KOPT-K1 (cell line): Measurements from ENCODE around the gene IQGAP1.

ENCODE experiments used
- H3K27ac ChIP-seq: fragments of 200-600 bp; sonication (generic); 2 replicates; pipeline ENCODE4 v1.5.1; 2016; ENCODE audit warnings: antibody characterized with exemption, mild to moderate bottlenecking, low read depth, low read length; ENCODE audit not compliant: poor library complexity, severe bottlenecking
- H3K36me3 ChIP-seq: fragments of 200-600 bp; sonication (generic); 2 replicates; pipeline ENCODE4 v1.5.1; 2017; ENCODE audit warnings: antibody characterized with exemption, mild to moderate bottlenecking, low read length, moderate library complexity; ENCODE audit not compliant: insufficient read depth
- H3K9me3 ChIP-seq: fragments of 200-600 bp; sonication (generic); 2 replicates; pipeline ENCODE4 v1.5.1; 2017; ENCODE audit warnings: antibody characterized with exemption, low read length, mild to moderate bottlenecking; ENCODE audit not compliant: insufficient read depth, poor library complexity, severe bottlenecking

The IQGAP1 gene

DNA sequence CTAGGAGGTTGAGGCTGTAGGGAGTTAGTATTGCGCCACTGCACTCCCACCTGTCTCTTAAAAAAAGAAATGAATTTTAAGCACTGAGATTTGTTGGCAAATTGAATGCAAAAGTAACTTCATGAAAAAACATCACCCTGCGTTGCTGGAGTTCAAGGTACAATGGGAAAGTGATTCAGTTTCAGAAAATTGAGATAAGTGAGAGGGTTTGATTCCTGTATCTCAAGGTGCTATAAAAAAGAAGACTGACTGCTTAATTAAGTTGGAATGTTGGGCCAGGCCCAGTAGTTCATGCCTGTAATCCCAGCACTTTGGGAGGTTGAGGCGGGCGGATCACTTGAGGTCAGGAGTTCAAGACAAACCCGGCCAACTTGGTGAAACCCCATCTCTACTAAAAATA, 39.1 kb downstream of the IQGAP1 start:
- Histone ChIP-seq H3K27ac (no peak overlapping the region), H3K9me3 (no peaks in the 10 kb centered on the region), H3K36me3 (peaks cover 34% of the 10 kb centered on the region)

DNA sequence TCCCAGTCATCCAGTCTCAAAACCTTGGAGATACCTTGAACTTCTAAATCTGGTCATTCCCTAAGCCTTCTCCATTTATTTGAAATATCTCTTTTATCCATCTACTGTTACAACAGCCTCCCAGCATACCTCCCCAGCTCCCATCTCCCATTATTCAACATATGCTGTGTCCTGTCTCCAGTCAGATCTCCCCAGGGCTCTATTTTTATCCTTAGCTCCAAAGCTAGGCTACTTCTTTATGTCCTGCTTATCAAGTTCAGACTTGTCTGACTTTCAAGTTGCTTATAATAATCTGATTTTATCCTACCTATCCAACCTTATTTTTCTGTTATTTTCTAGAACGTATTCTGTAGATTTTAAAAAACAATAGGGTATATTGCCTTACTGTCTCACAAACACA, 44.2 kb downstream of the IQGAP1 start:
- H3K36me3 ChIP-seq, result peaks cover 67% of the 10 kb centered on the region
- H3K27ac ChIP-seq, result no peak overlapping the region
- H3K9me3 ChIP-seq, result no peaks in the 10 kb centered on the region

- peaks cover 58% of the 10 kb centered on the region for H3K36me3 ChIP-seq
- H3K27ac ChIP-seq, result no peak overlapping the region
- no peaks in the 10 kb centered on the region for H3K9me3 ChIP-seq
Observed at GRCh38 chr15:90435652-90436337, 47.8 kb downstream of the IQGAP1 start.

DNA sequence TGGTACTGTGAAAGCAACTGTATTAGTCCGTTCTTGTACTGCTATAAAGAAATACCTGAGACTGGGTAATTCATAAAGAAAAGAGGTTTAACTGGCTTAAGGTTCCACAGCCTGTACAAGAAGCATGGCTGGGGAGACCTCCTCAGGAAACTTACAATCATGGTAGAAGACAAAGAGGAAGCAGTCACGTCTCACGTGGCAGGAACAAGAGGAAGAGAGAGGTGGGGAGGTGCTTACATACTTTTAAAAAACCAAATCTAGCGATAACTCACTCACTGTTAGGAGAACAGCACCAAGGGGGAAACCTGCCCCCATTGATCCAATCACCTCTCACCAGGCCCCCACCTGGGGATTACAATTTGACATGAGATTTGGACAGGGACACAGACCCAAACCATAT, 48.9 kb downstream of the IQGAP1 start:
- Histone ChIP-seq H3K9me3 (no peaks in the 10 kb centered on the region), H3K27ac (no peak overlapping the region)

DNA sequence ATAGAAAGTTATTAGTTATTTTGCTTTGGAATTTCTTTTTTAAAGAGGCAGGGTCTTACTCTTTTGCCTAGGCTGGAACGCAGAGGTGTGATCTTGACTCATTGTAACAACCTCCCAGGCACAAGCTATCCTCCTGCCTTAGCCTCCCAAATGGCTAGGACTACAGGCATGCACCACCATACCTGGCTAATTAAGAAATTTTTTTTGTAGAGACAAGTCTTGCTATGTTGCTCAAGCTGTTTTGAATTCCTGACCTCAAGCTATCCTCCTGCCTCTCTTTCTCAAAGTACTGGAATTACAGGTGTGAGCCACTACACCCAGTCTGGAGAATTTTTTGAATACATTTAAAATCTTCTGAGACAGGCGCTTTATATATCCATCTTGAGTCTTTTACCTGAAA, 49.5 kb downstream of the IQGAP1 start:
- peaks cover 74% of the 10 kb centered on the region for H3K36me3 ChIP-seq

More for the DNA sequence above, 48.9 kb downstream of the IQGAP1 start:
- H3K36me3 ChIP-seq, result peaks cover 70% of the 10 kb centered on the region

DNA sequence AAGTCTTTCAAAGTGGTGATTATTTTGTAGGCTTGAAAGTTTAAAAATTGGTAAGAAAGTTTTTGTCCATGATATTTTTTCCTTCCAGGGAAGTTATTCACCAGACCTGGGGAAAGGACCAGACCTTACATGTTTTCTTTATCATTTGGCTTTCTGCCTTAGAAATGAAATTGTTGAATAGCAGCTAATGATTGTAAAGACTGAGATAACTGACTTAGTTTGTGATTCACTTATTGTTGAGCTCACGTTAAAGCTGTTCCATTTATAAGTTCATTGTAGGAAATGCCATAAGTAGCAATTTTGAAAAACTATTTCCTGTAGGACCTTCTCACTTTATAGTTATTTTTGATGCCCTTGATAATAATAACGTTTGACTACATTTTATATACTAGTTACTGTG, 51.9 kb downstream of the IQGAP1 start:
- H3K9me3 ChIP-seq, result no peaks in the 10 kb centered on the region
- peaks cover 75% of the 10 kb centered on the region for H3K36me3 ChIP-seq
- no peak overlapping the region for H3K27ac ChIP-seq

More for the DNA sequence above, 49.5 kb downstream of the IQGAP1 start:
- no peaks in the 10 kb centered on the region for H3K9me3 ChIP-seq
- no peak overlapping the region for H3K27ac ChIP-seq

- peaks cover 75% of the 10 kb centered on the region for H3K36me3 ChIP-seq
- no peaks in the 10 kb centered on the region for H3K9me3 ChIP-seq
Observed at GRCh38 chr15:90441027-90441426, 53.0 kb downstream of the IQGAP1 start.

GRCh38 chr15:90442423-90442822, 54.4 kb downstream of the IQGAP1 start:
- Histone ChIP-seq H3K9me3 (no peaks in the 10 kb centered on the region), H3K27ac (no peak overlapping the region), H3K36me3 (peaks cover 73% of the 10 kb centered on the region)

More at GRCh38 chr15:90441027-90441426, 53.0 kb downstream of the IQGAP1 start:
- H3K27ac ChIP-seq, result no peak overlapping the region

DNA sequence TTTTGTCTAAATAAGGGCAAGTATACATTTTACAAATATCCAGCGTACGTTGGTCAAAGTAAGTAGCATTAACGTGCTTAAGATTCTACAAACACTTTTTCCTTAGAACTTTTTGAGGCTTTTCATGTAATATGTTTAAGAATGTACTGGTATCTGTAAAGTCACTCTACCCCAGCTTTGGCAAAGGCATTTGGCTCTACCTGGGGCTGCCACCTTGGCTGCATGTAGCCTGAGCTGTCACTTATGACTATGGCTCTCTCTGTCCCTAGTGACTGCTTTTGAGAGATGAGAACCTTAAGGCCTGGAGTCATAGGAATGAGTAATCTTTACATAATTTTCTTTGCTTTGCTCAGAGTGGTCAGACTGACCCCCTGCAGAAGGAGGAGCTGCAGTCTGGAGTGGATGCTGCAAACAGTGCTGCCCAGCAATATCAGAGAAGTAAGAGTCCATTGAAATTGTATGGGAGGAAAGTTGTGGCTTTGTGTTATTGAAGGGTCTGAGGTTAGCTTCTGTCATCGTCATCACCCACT, 61.2 kb downstream of the IQGAP1 start:
- Histone ChIP-seq H3K9me3 (no peaks in the 10 kb centered on the region), H3K36me3 (peaks cover 90% of the 10 kb centered on the region), H3K27ac (no peak overlapping the region)

GRCh38 chr15:90451053-90451850, 63.2 kb downstream of the IQGAP1 start:
- H3K36me3 ChIP-seq, result peaks cover 90% of the 10 kb centered on the region
- H3K27ac ChIP-seq, result no peak overlapping the region

GRCh38 chr15:90456236-90456635, 68.2 kb downstream of the IQGAP1 start:
- no peak overlapping the region for H3K27ac ChIP-seq
- H3K36me3 ChIP-seq, result peaks cover 97% of the 10 kb centered on the region
- no peaks in the 10 kb centered on the region for H3K9me3 ChIP-seq

More at GRCh38 chr15:90451053-90451850, 63.2 kb downstream of the IQGAP1 start:
- H3K9me3 ChIP-seq, result no peaks in the 10 kb centered on the region

- H3K27ac ChIP-seq, result no peak overlapping the region
- H3K36me3 ChIP-seq, result peaks cover 92% of the 10 kb centered on the region
- no peaks in the 10 kb centered on the region for H3K9me3 ChIP-seq
Observed at GRCh38 chr15:90458061-90458460, 70.0 kb downstream of the IQGAP1 start.

DNA sequence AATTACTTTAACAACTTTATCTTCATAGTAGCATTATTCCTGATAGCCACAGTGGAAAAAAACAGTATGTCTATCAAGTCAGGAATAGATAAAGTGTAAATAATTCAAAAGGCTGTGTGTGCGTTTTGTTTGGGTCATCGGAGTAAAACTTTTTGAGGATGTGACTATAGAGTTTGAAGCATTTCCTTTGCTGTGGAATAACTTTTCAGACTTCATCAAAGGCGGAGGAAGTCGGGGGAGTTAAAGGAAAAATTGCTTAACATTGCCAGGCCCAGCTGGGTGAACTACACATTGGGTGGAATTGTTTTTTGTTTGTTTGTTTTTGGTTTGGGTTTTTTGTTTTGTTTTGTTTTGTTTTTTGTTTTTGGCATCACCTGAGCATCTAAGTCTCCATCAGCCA, 71.3 kb downstream of the IQGAP1 start:
- Histone ChIP-seq H3K27ac (no peak overlapping the region), H3K36me3 (peaks cover 91% of the 10 kb centered on the region), H3K9me3 (no peaks in the 10 kb centered on the region)

DNA sequence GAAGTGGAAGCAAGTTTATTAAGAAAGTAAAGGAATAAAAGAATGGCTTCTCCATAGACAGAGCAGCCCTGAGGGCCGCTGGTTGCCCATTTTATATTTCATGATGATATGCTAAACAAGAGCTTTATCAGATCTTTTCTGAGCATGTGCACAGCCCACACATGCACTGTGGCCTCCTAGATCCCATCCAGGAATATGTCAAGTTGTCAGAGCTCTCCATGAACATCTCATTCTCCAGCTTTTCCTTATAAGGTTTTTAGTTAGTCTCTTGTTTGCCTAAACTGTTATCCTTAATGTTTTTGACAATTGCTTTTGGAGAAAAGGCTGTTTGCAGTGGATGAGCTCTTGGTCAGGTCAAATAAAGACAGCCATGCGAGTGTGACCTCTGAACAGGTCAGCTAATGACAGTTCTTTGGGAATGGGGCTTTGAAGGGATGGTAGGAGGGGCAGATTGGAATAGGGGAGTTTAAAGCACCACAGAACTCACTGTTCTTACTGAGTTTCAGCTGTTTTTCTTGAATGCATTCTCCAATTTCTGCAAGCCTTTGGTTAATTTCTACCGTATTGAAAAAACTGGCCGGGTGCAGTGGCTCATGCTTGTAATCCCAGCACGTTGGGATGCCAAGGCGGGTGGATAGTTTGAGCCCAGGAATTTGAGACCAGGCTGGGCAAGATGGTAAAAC, 72.2 kb downstream of the IQGAP1 start:
- no peak overlapping the region for H3K27ac ChIP-seq
- peaks cover 89% of the 10 kb centered on the region for H3K36me3 ChIP-seq
- H3K9me3 ChIP-seq, result no peaks in the 10 kb centered on the region

GRCh38 chr15:90463381-90463780, 75.3 kb downstream of the IQGAP1 start:
- Histone ChIP-seq H3K9me3 (no peaks in the 10 kb centered on the region), H3K27ac (no peak overlapping the region), H3K36me3 (peaks cover 89% of the 10 kb centered on the region)
